Measurements from ENCODE around the gene ATAT1. TPM values are rescaled to one million over a fixed set of nuclear protein-coding genes. Genes with fewer than 3 reads are reported as not detected.
"Not testable (repeated sequence)": the region's sequence is repeated elsewhere in the genome, so short reads cannot be mapped to it uniquely, and the experiment has no call there.

The ATAT1 gene
- total RNA-seq, 1 experiment from 2014 or later, result 13.0 TPM

DNA sequence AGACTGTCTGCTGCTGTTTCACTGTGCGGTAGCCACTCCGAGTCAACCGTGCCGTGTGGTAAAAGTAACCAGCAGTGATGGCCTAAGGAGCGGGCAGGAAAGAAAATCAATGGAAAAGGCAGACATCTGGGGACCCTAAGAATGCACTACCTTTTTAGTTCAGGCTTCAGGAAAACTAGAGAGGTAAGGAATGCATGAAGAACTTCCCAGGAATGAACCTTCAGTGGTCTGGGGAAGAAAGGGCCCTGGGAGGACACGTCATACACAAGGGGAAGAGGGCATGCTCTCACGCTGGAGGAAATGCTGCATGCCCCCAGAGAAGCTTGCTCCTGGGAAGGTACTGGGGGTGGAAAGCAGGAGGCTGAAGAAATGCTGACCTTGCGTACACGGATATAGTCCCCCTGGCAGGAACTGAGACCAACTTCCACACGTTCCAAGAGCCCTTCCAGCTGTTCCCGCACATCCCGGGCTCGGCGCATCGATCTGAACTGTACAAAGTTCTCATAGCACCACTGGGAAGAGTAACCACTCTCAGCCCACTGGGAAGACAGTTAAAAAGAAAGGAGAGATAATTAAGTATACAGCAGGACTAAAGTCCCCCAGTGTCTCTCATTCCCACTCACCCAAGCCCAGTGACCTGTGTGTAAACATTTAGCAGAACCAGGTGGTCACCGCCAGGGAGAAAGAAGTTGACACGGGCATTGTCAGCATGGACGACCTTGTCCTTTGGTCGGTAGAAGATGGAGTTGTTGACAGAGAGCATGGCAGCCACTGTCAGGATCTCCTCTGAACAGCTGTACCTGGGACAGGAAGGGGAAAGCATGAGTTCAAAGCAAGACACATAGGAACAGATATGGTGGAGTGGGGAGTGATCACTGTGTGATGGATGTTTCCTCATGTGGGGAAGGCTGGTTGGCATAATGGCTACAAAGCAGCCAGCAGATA, 28.4 kb downstream of the ATAT1 start:
- Histone ChIP-seq H3K27me3 (no peaks in the 10 kb centered on the region), H3K4me3 (no peak overlapping the region), H3K27ac (no peak overlapping the region), H3K4me1 (no peaks in the 10 kb centered on the region), H3K9me3 (replicated peaks) (no peaks in the 10 kb centered on the region), H3K36me3 (peaks cover 36% of the 10 kb centered on the region)
- DNase-seq, result no peak

DNA sequence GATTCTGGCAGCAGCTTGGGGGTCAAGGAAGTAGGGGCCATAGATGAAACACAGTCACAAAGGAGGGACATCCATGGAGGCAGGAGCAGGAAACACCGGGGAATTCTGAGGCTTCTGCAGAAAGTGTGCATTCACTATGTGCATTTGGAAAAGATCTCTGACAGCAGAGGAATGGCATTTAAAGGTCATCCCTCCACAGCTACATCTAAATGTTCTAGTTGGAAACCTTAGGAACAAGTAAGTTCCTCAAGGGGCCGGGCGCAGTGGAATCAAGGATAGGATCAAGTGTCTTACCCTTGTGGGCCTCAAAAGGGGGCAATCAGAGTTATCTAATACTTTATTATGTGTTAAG, 29.0 kb downstream of the ATAT1 start:
- Histone ChIP-seq H3K27me3 (no peaks in the 10 kb centered on the region), H3K27ac (no peak overlapping the region), H3K4me1 (no peaks in the 10 kb centered on the region), H3K36me3 (peaks cover 36% of the 10 kb centered on the region), H3K9me3 (replicated peaks) (no peaks in the 10 kb centered on the region), H3K4me3 (no peak overlapping the region)
- no peak for DNase-seq

GRCh38 chr6:30656513-30656912, 29.8 kb downstream of the ATAT1 start:
- H3K27me3 ChIP-seq, result no peaks in the 10 kb centered on the region
- no peaks in the 10 kb centered on the region for H3K4me1 ChIP-seq
- no peak overlapping the region for H3K4me3 ChIP-seq
- no peak overlapping the region for H3K27ac ChIP-seq
- no peaks in the 10 kb centered on the region for H3K9me3 ChIP-seq (replicated peaks)
- no peak for DNase-seq
- peaks cover 32% of the 10 kb centered on the region for H3K36me3 ChIP-seq

DNA sequence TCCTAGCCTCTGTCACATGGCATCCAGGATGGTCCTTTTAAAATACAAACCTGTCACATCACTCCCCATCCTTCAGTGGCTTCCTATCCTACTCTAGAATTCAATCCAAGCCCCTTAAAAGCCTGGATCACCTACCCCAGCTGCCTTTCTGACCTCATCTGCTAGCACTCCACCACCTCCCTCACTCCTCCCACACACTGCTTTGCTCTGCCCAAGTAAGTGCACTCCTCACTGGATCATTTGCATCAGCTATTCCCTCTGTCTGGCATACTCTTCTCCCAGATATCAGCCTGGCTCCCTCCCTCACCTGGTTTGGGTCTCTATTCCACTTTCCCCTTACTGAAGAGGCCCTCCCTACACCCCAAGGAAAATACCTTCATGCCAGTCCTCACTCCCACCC, 30.8 kb downstream of the ATAT1 start:
- H3K36me3 ChIP-seq, result peaks cover 33% of the 10 kb centered on the region
- no peak for DNase-seq
- no peaks in the 10 kb centered on the region for H3K27me3 ChIP-seq
- no peaks in the 10 kb centered on the region for H3K9me3 ChIP-seq (replicated peaks)
- H3K4me1 ChIP-seq, result no peaks in the 10 kb centered on the region
- no peak overlapping the region for H3K27ac ChIP-seq
- no peak overlapping the region for H3K4me3 ChIP-seq

GRCh38 chr6:30657922-30658321, 31.2 kb downstream of the ATAT1 start:
- H3K9me3 ChIP-seq (replicated peaks); H3K4me3 ChIP-seq; DNase-seq; H3K27me3 ChIP-seq; H3K4me1 ChIP-seq; H3K27ac ChIP-seq: not testable (repeated sequence)
- peaks cover 31% of the 10 kb centered on the region for H3K36me3 ChIP-seq

DNA sequence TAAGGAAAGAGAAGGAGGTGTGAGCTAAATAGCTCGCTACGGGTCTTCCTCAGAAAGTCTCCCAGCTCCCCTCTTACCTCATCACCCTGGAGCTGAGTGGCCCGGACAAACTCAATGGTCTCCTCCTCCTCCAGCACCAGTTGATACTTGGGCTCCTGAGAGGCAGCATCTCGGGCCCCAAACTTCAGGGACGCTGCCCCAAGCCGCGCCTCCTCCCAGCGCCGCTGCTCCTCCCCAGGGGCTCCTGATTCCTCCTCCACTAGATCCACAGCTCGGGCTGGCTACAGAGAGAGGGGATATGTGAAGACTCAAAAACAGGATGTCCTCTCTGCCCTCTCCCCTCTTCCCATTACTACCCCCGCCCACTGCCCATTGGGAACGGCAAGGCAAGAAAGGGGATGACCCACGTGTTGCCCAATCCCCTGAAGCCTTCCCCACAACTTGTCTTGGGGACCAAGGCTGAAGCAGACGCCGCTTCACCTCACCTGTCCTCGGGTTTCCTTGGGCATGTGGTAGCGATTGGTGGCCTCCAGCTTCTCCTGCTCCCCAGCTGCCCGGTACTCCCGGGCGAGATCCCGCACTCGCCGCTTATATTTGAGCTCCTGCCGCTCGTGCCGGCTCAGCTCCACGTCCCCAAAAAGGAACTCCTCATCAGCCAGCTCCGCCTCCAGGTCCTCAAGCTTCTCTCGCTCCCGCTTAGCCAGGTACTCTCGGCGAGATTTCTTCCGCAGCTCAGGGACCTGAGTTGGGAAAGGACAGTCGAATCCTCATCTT, 38.5 kb downstream of the ATAT1 start:
- H3K4me1 ChIP-seq, result no peaks in the 10 kb centered on the region
- no peak for DNase-seq
- no peaks in the 10 kb centered on the region for H3K9me3 ChIP-seq (replicated peaks)
- H3K27me3 ChIP-seq, result no peaks in the 10 kb centered on the region
- H3K27ac ChIP-seq, result no peak overlapping the region
- H3K36me3 ChIP-seq, result peaks cover 23% of the 10 kb centered on the region
- no peak overlapping the region for H3K4me3 ChIP-seq

DNA sequence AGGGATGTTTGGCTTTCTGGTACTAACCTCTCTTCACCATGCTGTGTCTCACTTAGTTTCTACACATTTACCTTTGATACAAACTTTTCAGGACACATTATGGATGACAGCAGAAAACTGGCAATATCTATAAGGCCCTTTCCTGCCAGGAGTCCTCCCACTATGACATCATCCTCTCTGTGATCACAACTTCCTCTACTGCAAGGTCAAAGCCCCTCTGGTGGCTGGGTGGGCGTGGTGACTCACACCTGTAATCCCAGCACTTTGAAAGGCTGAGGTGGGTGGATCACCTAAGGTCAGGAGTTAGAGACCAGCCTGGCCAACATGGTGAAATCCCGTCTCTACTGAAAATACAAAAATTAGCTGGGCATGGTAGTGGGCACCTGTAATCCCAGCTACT, 39.6 kb downstream of the ATAT1 start:
- not testable (repeated sequence) for DNase-seq; H3K9me3 ChIP-seq (replicated peaks)

GRCh38 chr6:30670760-30671527, 44.3 kb downstream of the ATAT1 start:
- no peaks in the 10 kb centered on the region for H3K27me3 ChIP-seq
- H3K4me3 ChIP-seq, result no peak overlapping the region
- no peaks in the 10 kb centered on the region for H3K4me1 ChIP-seq
- no peak overlapping the region for H3K27ac ChIP-seq
- H3K9me3 ChIP-seq (replicated peaks), result no peaks in the 10 kb centered on the region
- no peak for DNase-seq
- H3K36me3 ChIP-seq, result peaks cover 11% of the 10 kb centered on the region; the same call in 1 of the 2 replicates

More for the DNA sequence above, 39.6 kb downstream of the ATAT1 start:
- not testable (repeated sequence) for H3K27me3 ChIP-seq, H3K27ac ChIP-seq, H3K4me3 ChIP-seq, H3K4me1 ChIP-seq
- peaks cover 23% of the 10 kb centered on the region for H3K36me3 ChIP-seq

DNA sequence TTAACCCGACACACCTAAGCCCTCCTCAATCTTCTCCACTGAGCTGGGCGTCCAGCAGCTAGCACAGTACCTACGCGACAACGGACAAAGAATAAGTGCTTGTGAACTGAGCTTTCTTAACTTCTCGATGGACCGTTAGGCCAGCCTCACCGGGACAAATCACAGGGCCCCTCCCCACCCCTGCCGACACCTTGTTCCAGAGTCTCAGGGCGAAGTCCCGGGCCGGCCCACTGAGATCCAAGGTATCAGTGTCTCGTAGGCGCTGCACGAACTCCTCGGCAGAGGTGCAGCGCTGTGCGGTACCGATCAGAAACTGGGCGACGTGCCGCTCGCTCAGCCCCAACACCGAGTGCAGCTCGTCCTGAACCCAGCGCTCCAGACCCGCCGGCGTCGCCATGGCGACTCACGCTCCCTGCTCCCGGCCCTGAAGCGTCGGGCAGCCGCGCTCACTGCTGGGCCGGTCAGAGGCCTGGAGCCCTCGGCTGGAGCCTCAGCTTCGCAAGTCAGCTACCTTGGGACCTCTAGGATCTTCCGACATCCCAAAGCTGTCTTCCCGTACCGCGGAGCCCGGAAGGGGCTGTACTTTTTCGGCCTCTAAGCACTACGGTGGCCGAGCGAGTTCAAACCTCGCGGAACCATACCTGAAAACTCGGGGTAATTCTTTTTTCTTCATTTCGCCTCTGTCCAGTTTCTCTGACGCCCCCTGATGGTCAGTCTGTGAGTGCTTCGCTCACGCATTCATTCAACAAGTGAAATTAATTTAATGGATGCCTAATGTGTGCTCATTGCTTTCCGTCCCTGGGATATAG, 46.0 kb downstream of the ATAT1 start, which contains the start of gene DHX16:
TSS of gene DHX16 (minus strand) at position 562 of the 809 bp plus-strand sequence. CDS start at position 397, 165 bp downstream.
- H3K4me1 ChIP-seq, result no peaks in the 10 kb centered on the region
- peak within 1 kb of the TSS; percentile 80 for H3K4me3 ChIP-seq
- DNase-seq, result peak; percentile 94 to 97
- peak within 1 kb of the TSS; percentile 13; the same call in 1 of the 2 replicates for H3K27ac ChIP-seq
- no peaks in the 10 kb centered on the region for H3K9me3 ChIP-seq (replicated peaks)
- peaks cover 18% of the 10 kb centered on the region for H3K36me3 ChIP-seq
- H3K27me3 ChIP-seq, result no peaks in the 10 kb centered on the region

- peaks cover 26% of the 10 kb centered on the region for H3K36me3 ChIP-seq
- no peaks in the 10 kb centered on the region for H3K9me3 ChIP-seq (replicated peaks)
- no peak for DNase-seq
- H3K27me3 ChIP-seq, result no peaks in the 10 kb centered on the region
- H3K4me1 ChIP-seq, result no peaks in the 10 kb centered on the region
- H3K27ac ChIP-seq, result no peak overlapping the region
- H3K4me3 ChIP-seq, result no peak overlapping the region
Measured at GRCh38 chr6:30676660-30677285, 50.1 kb downstream of the ATAT1 start.

GRCh38 chr6:30678964-30679726, 52.5 kb downstream of the ATAT1 start:
- peaks cover 26% of the 10 kb centered on the region for H3K36me3 ChIP-seq
- DNase-seq, result peak; percentile 49 to 62
- no peak overlapping the region for H3K27ac ChIP-seq
- no peaks in the 10 kb centered on the region for H3K9me3 ChIP-seq (replicated peaks)
- peaks cover 15% of the 10 kb centered on the region for H3K4me1 ChIP-seq
- H3K27me3 ChIP-seq, result no peaks in the 10 kb centered on the region
- no peak overlapping the region for H3K4me3 ChIP-seq

- Histone ChIP-seq H3K36me3 (peaks cover 26% of the 10 kb centered on the region), H3K27me3 (no peaks in the 10 kb centered on the region), H3K4me1 (peaks cover 16% of the 10 kb centered on the region), H3K4me3 (no peak overlapping the region), H3K9me3 (replicated peaks) (no peaks in the 10 kb centered on the region), H3K27ac (no peak overlapping the region)
- no peak for DNase-seq
Measured at GRCh38 chr6:30679765-30680535, 53.3 kb downstream of the ATAT1 start.
